NOMO-1 treated with dmso at 0.1 percent for 144 hours (cell line): ENCODE data around the gene ANKRD52.

Source experiments
- DNase-seq: peaks from one replicate; lab custom pipeline; 2025; ENCODE audit not compliant: unreplicated experiment; lab: John Stamatoyannopoulos, UW

Gene ANKRD52

GRCh38 chr12:56243731-56244181 lies 14.4 kb downstream of the ANKRD52 start:
- no peak for DNase-seq

GRCh38 chr12:56242986-56243385 lies 15.2 kb downstream of the ANKRD52 start:
- DNase-seq: no peak

- DNase-seq: no peak
Measured at GRCh38 chr12:56241424-56242303, 16.5 kb downstream of the ANKRD52 start.

- no peak for DNase-seq
Measured at GRCh38 chr12:56237552-56237951, 20.6 kb downstream of the ANKRD52 start.

- DNase-seq: no peak
Measured at GRCh38 chr12:56236985-56237384, 21.2 kb downstream of the ANKRD52 start.

GRCh38 chr12:56236091-56236490 lies 22.1 kb downstream of the ANKRD52 start:
- DNase-seq: no peak

- DNase-seq: no peak
Measured at GRCh38 chr12:56234746-56235436, 23.3 kb downstream of the ANKRD52 start.

- no peak for DNase-seq
Measured at GRCh38 chr12:56231184-56231582, 27.0 kb downstream of the ANKRD52 start.

GRCh38 chr12:56230432-56231183 lies 27.6 kb downstream of the ANKRD52 start:
- DNase-seq: no peak

- no peak for DNase-seq
Measured at GRCh38 chr12:56229916-56230431, 28.2 kb downstream of the ANKRD52 start, which contains the start of gene SLC39A5. TSS of gene SLC39A5 (plus strand) at chr12:56230051. CDS start at chr12:56231275, 1,224 bp downstream.

- no peak for DNase-seq
Measured at GRCh38 chr12:56229082-56229481, 29.1 kb downstream of the ANKRD52 start.

- no peak for DNase-seq
Measured at GRCh38 chr12:56224954-56225353, 33.2 kb downstream of the ANKRD52 start.

GRCh38 chr12:56224102-56224701 lies 34.0 kb downstream of the ANKRD52 start, which contains the start of gene NABP2:
TSS of gene NABP2 (plus strand) at chr12:56224342. CDS start at chr12:56224857, 515 bp downstream.
- peak; percentile 95 for DNase-seq

GRCh38 chr12:56223571-56224101 lies 34.5 kb downstream of the ANKRD52 start:
- DNase-seq: no peak

- no peak for DNase-seq
Measured at GRCh38 chr12:56222531-56222895, 35.7 kb downstream of the ANKRD52 start.

GRCh38 chr12:56221757-56222530 lies 36.2 kb downstream of the ANKRD52 start, which contains the start of gene RNF41:
TSS of gene RNF41 (minus strand) at chr12:56221922. CDS start at chr12:56214047, 7,875 bp downstream.
- DNase-seq: peak; percentile 95

GRCh38 chr12:56221232-56221756 lies 36.9 kb downstream of the ANKRD52 start:
- DNase-seq: no peak

GRCh38 chr12:56220611-56221231 lies 37.5 kb downstream of the ANKRD52 start:
- peak; percentile 85 for DNase-seq

GRCh38 chr12:56219840-56220239 lies 38.3 kb downstream of the ANKRD52 start:
- no peak for DNase-seq
